ENCODE measurements around the gene GBF1.

GRCh38 chr10:102354451-102354850 is 109.1 kb downstream of the GBF1 start:
- TF ChIP-seq, protein P1, sequence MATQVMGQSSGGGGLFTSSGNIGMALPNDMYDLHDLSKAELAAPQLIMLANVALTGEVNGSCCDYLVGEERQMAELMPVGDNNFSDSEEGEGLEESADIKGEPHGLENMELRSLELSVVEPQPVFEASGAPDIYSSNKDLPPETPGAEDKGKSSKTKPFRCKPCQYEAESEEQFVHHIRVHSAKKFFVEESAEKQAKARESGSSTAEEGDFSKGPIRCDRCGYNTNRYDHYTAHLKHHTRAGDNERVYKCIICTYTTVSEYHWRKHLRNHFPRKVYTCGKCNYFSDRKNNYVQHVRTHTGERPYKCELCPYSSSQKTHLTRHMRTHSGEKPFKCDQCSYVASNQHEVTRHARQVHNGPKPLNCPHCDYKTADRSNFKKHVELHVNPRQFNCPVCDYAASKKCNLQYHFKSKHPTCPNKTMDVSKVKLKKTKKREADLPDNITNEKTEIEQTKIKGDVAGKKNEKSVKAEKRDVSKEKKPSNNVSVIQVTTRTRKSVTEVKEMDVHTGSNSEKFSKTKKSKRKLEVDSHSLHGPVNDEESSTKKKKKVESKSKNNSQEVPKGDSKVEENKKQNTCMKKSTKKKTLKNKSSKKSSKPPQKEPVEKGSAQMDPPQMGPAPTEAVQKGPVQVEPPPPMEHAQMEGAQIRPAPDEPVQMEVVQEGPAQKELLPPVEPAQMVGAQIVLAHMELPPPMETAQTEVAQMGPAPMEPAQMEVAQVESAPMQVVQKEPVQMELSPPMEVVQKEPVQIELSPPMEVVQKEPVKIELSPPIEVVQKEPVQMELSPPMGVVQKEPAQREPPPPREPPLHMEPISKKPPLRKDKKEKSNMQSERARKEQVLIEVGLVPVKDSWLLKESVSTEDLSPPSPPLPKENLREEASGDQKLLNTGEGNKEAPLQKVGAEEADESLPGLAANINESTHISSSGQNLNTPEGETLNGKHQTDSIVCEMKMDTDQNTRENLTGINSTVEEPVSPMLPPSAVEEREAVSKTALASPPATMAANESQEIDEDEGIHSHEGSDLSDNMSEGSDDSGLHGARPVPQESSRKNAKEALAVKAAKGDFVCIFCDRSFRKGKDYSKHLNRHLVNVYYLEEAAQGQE (IDR thresholded peaks at IDR 0.05), result no peak
- TF ChIP-seq ZBTB33 (IDR thresholded peaks at IDR 0.05) (no peak), CTCF (IDR thresholded peaks at IDR 0.05; ENCODE audit: low read depth, low read length, missing input control) (no peak), YY1 (IDR thresholded peaks at IDR 0.05) (no peak), FOXA1 (IDR thresholded peaks at IDR 0.05) (no peak), JUND (IDR thresholded peaks at IDR 0.05) (no peak), RAD21 (IDR thresholded peaks at IDR 0.05) (no peak), GABPA (IDR thresholded peaks at IDR 0.05 in 1 of 2, conservative IDR thresholded peaks at IDR 0.05 in 1 of 2) (no peak), TAF1 (conservative IDR thresholded peaks at IDR 0.05) (no peak), RXRA (IDR thresholded peaks at IDR 0.05) (no peak), EGR1 (IDR thresholded peaks at IDR 0.05; ENCODE audit: low read depth in 2 of 2) (no peak), HNF4G (IDR thresholded peaks at IDR 0.05) (no peak)
- TF ChIP-seq, protein P2, sequence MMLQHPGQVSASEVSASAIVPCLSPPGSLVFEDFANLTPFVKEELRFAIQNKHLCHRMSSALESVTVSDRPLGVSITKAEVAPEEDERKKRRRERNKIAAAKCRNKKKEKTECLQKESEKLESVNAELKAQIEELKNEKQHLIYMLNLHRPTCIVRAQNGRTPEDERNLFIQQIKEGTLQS (IDR thresholded peaks at IDR 0.05), result no peak
- TF ChIP-seq, protein P3, sequence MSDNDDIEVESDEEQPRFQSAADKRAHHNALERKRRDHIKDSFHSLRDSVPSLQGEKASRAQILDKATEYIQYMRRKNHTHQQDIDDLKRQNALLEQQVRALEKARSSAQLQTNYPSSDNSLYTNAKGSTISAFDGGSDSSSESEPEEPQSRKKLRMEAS (IDR thresholded peaks at IDR 0.05), result no peak
